ENCODE data around the gene TMEM176A.

DNA sequence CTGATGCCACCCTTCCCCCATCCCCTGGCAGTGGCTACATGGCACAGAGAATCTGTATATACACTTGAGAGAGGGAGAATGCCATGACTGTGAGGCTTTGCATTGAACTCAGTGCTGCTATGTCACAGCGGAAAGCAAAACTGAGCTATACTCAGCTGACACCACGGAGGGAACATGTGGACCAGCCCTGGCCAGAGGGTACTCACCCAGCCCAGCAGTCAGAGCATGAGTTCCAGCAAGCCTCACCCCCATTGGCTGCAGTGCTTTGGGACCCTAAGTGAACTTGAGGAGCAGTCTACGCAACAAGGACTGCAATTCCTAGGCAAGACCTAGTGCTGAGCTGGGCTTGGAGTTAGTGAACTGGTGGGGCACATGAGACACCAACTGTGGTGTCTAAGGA, 41.4 kb downstream of the TMEM176A start:
- TF ChIP-seq POLR2AphosphoS5 (IDR thresholded peaks at IDR 0.05; ENCODE audit: low read depth, low read length) (no peak), SIN3A (IDR thresholded peaks at IDR 0.05; ENCODE audit: borderline replicate concordance, insufficient read depth, low read depth, low read length) (no peak)
- TF ChIP-seq, protein P1, sequence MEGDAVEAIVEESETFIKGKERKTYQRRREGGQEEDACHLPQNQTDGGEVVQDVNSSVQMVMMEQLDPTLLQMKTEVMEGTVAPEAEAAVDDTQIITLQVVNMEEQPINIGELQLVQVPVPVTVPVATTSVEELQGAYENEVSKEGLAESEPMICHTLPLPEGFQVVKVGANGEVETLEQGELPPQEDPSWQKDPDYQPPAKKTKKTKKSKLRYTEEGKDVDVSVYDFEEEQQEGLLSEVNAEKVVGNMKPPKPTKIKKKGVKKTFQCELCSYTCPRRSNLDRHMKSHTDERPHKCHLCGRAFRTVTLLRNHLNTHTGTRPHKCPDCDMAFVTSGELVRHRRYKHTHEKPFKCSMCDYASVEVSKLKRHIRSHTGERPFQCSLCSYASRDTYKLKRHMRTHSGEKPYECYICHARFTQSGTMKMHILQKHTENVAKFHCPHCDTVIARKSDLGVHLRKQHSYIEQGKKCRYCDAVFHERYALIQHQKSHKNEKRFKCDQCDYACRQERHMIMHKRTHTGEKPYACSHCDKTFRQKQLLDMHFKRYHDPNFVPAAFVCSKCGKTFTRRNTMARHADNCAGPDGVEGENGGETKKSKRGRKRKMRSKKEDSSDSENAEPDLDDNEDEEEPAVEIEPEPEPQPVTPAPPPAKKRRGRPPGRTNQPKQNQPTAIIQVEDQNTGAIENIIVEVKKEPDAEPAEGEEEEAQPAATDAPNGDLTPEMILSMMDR (IDR thresholded peaks at IDR 0.05): no peak
- TF ChIP-seq, protein P2, sequence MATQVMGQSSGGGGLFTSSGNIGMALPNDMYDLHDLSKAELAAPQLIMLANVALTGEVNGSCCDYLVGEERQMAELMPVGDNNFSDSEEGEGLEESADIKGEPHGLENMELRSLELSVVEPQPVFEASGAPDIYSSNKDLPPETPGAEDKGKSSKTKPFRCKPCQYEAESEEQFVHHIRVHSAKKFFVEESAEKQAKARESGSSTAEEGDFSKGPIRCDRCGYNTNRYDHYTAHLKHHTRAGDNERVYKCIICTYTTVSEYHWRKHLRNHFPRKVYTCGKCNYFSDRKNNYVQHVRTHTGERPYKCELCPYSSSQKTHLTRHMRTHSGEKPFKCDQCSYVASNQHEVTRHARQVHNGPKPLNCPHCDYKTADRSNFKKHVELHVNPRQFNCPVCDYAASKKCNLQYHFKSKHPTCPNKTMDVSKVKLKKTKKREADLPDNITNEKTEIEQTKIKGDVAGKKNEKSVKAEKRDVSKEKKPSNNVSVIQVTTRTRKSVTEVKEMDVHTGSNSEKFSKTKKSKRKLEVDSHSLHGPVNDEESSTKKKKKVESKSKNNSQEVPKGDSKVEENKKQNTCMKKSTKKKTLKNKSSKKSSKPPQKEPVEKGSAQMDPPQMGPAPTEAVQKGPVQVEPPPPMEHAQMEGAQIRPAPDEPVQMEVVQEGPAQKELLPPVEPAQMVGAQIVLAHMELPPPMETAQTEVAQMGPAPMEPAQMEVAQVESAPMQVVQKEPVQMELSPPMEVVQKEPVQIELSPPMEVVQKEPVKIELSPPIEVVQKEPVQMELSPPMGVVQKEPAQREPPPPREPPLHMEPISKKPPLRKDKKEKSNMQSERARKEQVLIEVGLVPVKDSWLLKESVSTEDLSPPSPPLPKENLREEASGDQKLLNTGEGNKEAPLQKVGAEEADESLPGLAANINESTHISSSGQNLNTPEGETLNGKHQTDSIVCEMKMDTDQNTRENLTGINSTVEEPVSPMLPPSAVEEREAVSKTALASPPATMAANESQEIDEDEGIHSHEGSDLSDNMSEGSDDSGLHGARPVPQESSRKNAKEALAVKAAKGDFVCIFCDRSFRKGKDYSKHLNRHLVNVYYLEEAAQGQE (IDR thresholded peaks at IDR 0.05; ENCODE audit: insufficient read depth in 1 of 2, low read depth in 2 of 2, low read length in 1 of 2): no peak
